IMR-90 (cell line): ENCODE data around the gene ZDHHC22. TPM values are rescaled to one million over a fixed set of nuclear protein-coding genes. Genes with fewer than 3 reads are reported as not detected.

ENCODE experiments used
- ATAC-seq: fragments of 200-7000 bp; cut with Tn5 transposase; 2 replicates; pipeline ENCODE4 v1.9.1; 2020; ENCODE audit warnings: low read depth, mild to moderate bottlenecking, moderate library complexity
- BruUV-seq: library from RNA; stranded (reverse); fragments of 400-500 nt; replicated peaks from 2 replicates; lab custom pipeline; 2021; lab: Mats Ljungman, UMichigan
- CTCF ChIA-PET: fragments of 300-600 bp; formaldehyde crosslinking; extraction: SDS; loops from one replicate; lab custom pipeline; 2021; ENCODE audit warnings: antibody characterized with exemption; lab: Yijun Ruan, JAX
- POLR2A ChIA-PET: fragments of 300-600 bp; sonication (Branson Sonifier 250); formaldehyde crosslinking; loops from one replicate; lab custom pipeline; 2022; ENCODE audit warnings: antibody characterized with exemption; ENCODE audit not compliant: unreplicated experiment; lab: Charles Lee
- DNase-seq: peaks from one replicate; pipeline ENCODE4 v3.0.0; 2013
- H2AFZ ChIP-seq: replicated peaks from 2 replicates; pipeline ENCODE3; 2013; ENCODE audit warnings: low read length, mild to moderate bottlenecking; ENCODE audit not compliant: poor library complexity
- H2AK5ac ChIP-seq: 2 replicates; pipeline ENCODE4 v1.6.1; 2013; ENCODE audit warnings: low read depth, low read length, inconsistent platforms
- H2AK9ac ChIP-seq: replicated peaks from 2 replicates; pipeline ENCODE3; 2013; ENCODE audit warnings: mild to moderate bottlenecking, low read depth, low read length, moderate library complexity; ENCODE audit not compliant: poor library complexity
- H2BK120ac ChIP-seq: 2 replicates; pipeline ENCODE4 v1.6.1; 2013; ENCODE audit warnings: low read depth, low read length, inconsistent platforms
- H2BK15ac ChIP-seq: 3 replicates; pipeline ENCODE4 v1.6.1; 2013; ENCODE audit warnings: low read depth, low read length, inconsistent platforms
- H2BK20ac ChIP-seq: 2 replicates; pipeline ENCODE4 v1.6.1; 2013; ENCODE audit warnings: low read depth, mild to moderate bottlenecking, inconsistent platforms, low read length, moderate library complexity
- H2BK5ac ChIP-seq: 2 replicates; pipeline ENCODE4 v1.6.1; 2013; ENCODE audit warnings: mild to moderate bottlenecking, low read depth, low read length, inconsistent platforms; ENCODE audit not compliant: poor library complexity, severe bottlenecking
- H3K14ac ChIP-seq: replicated peaks from 2 replicates; pipeline ENCODE4 v1.6.1; 2013; ENCODE audit warnings: low read depth, low read length, inconsistent platforms
- H3K18ac ChIP-seq: 2 replicates; pipeline ENCODE4 v1.6.1; 2013; ENCODE audit warnings: low read depth, low read length, control low read depth
- H3K23ac ChIP-seq: 2 replicates; pipeline ENCODE4 v1.6.1; 2013; ENCODE audit warnings: low read depth, low read length, inconsistent platforms
- H3K27ac ChIP-seq: 2 replicates; pipeline ENCODE4 v1.5.1; 2013; ENCODE audit warnings: mild to moderate bottlenecking, control low read depth, low read length; ENCODE audit not compliant: insufficient read depth
- H3K27me3 ChIP-seq: 2 replicates; pipeline ENCODE4 v1.6.1; 2013; ENCODE audit warnings: low read length; ENCODE audit not compliant: control insufficient read depth, insufficient read depth
- H3K36me3 ChIP-seq: 2 replicates; pipeline ENCODE4 v1.6.1; 2013; ENCODE audit warnings: low read length, mixed read lengths; ENCODE audit not compliant: control insufficient read depth, insufficient read depth
- H3K4ac ChIP-seq: 2 replicates; pipeline ENCODE4 v1.6.1; 2013; ENCODE audit warnings: low read depth, low read length, inconsistent platforms
- H3K4me1 ChIP-seq: 2 replicates; pipeline ENCODE4 v1.6.1; 2013; ENCODE audit warnings: low read length, mixed read lengths; ENCODE audit not compliant: control insufficient read depth, insufficient read depth
- H3K4me2 ChIP-seq: 2 replicates; pipeline ENCODE4 v1.6.1; 2013; ENCODE audit warnings: low read depth, mild to moderate bottlenecking, control low read depth, low read length, moderate library complexity
- H3K4me3 ChIP-seq: 2 replicates; pipeline ENCODE4 v1.5.1; 2013; ENCODE audit warnings: low read depth, mild to moderate bottlenecking, control low read depth, low read length, moderate library complexity; ENCODE audit not compliant: insufficient read depth
- H3K56ac ChIP-seq: 2 replicates; pipeline ENCODE4 v1.6.1; 2013; ENCODE audit warnings: low read length, inconsistent platforms; ENCODE audit not compliant: insufficient read depth; ENCODE audit errors: extremely low read depth
- H3K79me1 ChIP-seq, 2 experiments: 2 replicates each; pipeline ENCODE4 v1.6.1; 2013; ENCODE audit warnings: low read length in 2 of 2, inconsistent platforms in 1 of 2, low read depth in 1 of 2
- H3K9ac ChIP-seq: 2 replicates; pipeline ENCODE4 v1.6.1; 2013; ENCODE audit warnings: low read depth, low read length, control low read depth
- H3K9me1 ChIP-seq: 2 replicates; pipeline ENCODE4 v1.6.1; 2013; ENCODE audit warnings: low read length, inconsistent platforms; ENCODE audit not compliant: insufficient read depth
- H3K9me3 ChIP-seq: 2 replicates; pipeline ENCODE4 v1.6.1; 2013; ENCODE audit warnings: low read length; ENCODE audit not compliant: control insufficient read depth, insufficient read depth
- H4K20me1 ChIP-seq: 2 replicates; pipeline ENCODE4 v1.6.1; 2013; ENCODE audit warnings: low read length, inconsistent platforms; ENCODE audit not compliant: insufficient read depth
- H4K5ac ChIP-seq: 2 replicates; pipeline ENCODE4 v1.6.1; 2013; ENCODE audit warnings: mild to moderate bottlenecking, low read depth, low read length, control low read depth
- H4K8ac ChIP-seq, 2 experiments: 2 replicates each; pipeline ENCODE4 v1.6.1; 2013; ENCODE audit warnings: low read depth in 2 of 2, low read length in 2 of 2, control low read depth in 1 of 2, inconsistent platforms in 1 of 2
- H4K91ac ChIP-seq: 2 replicates; pipeline ENCODE4 v1.6.1; 2013; ENCODE audit warnings: low read depth, low read length, inconsistent platforms; ENCODE audit not compliant: insufficient read depth
- CTCF ChIP-seq: conservative IDR thresholded peaks from 2 replicates; pipeline ENCODE4 v1.5.1; 2012; ENCODE audit warnings: mild to moderate bottlenecking, low read depth, low read length, improper control_type of control experiment
- ELK1 ChIP-seq: fragments of 150-350 bp; IDR thresholded peaks from 2 replicates; pipeline ENCODE4 v1.6.1; 2016; ENCODE audit warnings: low read depth, mild to moderate bottlenecking, low read length, moderate library complexity, borderline replicate concordance
- MXI1 ChIP-seq: IDR thresholded peaks from 2 replicates; pipeline ENCODE4 v1.6.1; 2012; ENCODE audit warnings: low read depth, mild to moderate bottlenecking, low read length, moderate library complexity, borderline replicate concordance
- RAD21 ChIP-seq: IDR thresholded peaks from 2 replicates; pipeline ENCODE4 v1.6.1; 2012; ENCODE audit warnings: low read length, improper control_type of control experiment
- SMC3 ChIP-seq: fragments of 150-350 bp; IDR thresholded peaks from 2 replicates; pipeline ENCODE4 v1.6.1; 2016; ENCODE audit warnings: low read depth, mild to moderate bottlenecking, antibody characterized with exemption, low read length, moderate library complexity
- WGBS, 2 experiments: methylation state at CpG; one replicate each; pipeline versions ENCODE4 v1.1.5 to v1.1.7; 2013; ENCODE audit warnings: missing lambda C conversion rate in 2 of 2; ENCODE audit not compliant: insufficient read length in 1 of 2; ENCODE audit errors: extremely low coverage in 2 of 2; 5-methylcytosine and 5-hydroxymethylcytosine counted together
- dilution Hi-C: fragments of 300-500 bp; cut with HindIII; formaldehyde crosslinking; loops from one replicate; pipeline ENCODE4 v1.14.3; 2018; ENCODE audit warnings: low sequenced_read_pairs; ENCODE audit not compliant: unreplicated experiment
- in situ Hi-C: fragments of 300-500 bp; cut with MboI; formaldehyde crosslinking; loops from 3 replicates; pipeline ENCODE4 v1.14.3; 2019; ENCODE audit warnings: low sequenced_read_pairs, inconsistent platforms, mixed read lengths
- intact Hi-C: fragments of 100-400 bp; cut with micrococcal nuclease; formaldehyde crosslinking; loops from 2 replicates; pipeline ENCODE4 v1.10.0; 2022
- polyA plus RNA-seq, 3 experiments: library from polyadenylated mRNA; depleted of rRNA; stranded (reverse); fragments of >200 nt; gene quantifications; 2 replicates each; pipeline ENCODE4 v1.2.3, GENCODE V29; 2012; ENCODE audit warnings: low replicate concordance in 1 of 3
- total RNA-seq: library from RNA; depleted of rRNA; stranded (reverse); fragments of >200 nt; gene quantifications from 2 replicates; pipeline ENCODE4 v1.2.3, GENCODE V29; 2012

Gene ZDHHC22
- total and polyA plus RNA-seq, 2 of the 4 experiments (the other 2 are of a cell fraction), result not detected

- Histone ChIP-seq H3K36me3 (no peaks in the 10 kb centered on the region), H2AK9ac (peak overlapping the region; percentile 45), H2BK5ac (no peak overlapping the region), H3K18ac (no peak overlapping the region), H4K20me1 (no peaks in the 10 kb centered on the region), H2AFZ (peak overlapping the region; percentile 63), H4K5ac (no peak overlapping the region), H3K14ac (no peak overlapping the region), H2AK5ac (no peak overlapping the region), H3K4me1 (peaks cover 6% of the 10 kb centered on the region), H3K27me3 (no peaks in the 10 kb centered on the region), H3K27ac (no peak overlapping the region), H3K4ac (no peak overlapping the region), H2BK20ac (no peak overlapping the region), H3K4me3 (no peak overlapping the region), H3K56ac (no peak overlapping the region), H4K91ac (no peak overlapping the region), H2BK120ac (no peak overlapping the region), H3K23ac (no peak overlapping the region), H3K4me2 (no peak overlapping the region), H4K8ac (no peak overlapping the region), H3K9me1 (peaks cover 4% of the 10 kb centered on the region), H3K79me1 (peaks cover 11 to 23% of the 10 kb centered on the region in 2 experiments), H3K9ac (no peak overlapping the region), H3K9me3 (peaks cover 8% of the 10 kb centered on the region), H2BK15ac (no peak overlapping the region)
- ATAC-seq (no peak), DNase-seq (peak; percentile 78)
- POLR2A ChIA-PET, result no interaction called here
- TF ChIP-seq ELK1, result no peak
- peak; percentile 86 for TF ChIP-seq RAD21
- TF ChIP-seq SMC3, result peak; percentile 90
- no peak for TF ChIP-seq MXI1
- peak; percentile 86 for TF ChIP-seq CTCF
- no TSS peak for BruUV-seq
- intact Hi-C loops (loop anchor here (1.0 to 2.0 kb wide), 4 partner anchors 24 to 384 kb away; no protein-coding TSS in a partner anchor), dilution Hi-C loops (loop anchor here (25.0 kb wide), 1 partner anchor 207 kb away; no protein-coding TSS in a partner anchor), in situ Hi-C loops (no loop called here)
- CTCF ChIA-PET, result interaction anchor here (0.6 to 3.5 kb wide), 5 partner anchors 24 to 284 kb away, joined by 4 to 21 read pairs (median 6); no protein-coding TSS in a partner anchor
- no CpG with 5 or more reads among the region's 8 CpGs for WGBS, 2 experiments
These were observed 46.8 kb downstream of the ZDHHC22 start for GRCh38 chr14:77094672-77095284.
